OCI-LY3 (cell line): ENCODE data around the gene CTSD.

ENCODE experiments used
- H2AFZ ChIP-seq: fragments of 200-600, 300-600 bp; shearing (Covaris generic); 2 replicates; pipeline ENCODE4 v1.6.0; 2014; ENCODE audit warnings: antibody characterized with exemption, low read depth, low read length
- H3K27ac ChIP-seq: fragments of 200-600, 300-600 bp; sonication (generic); 2 replicates; pipeline ENCODE4 v1.5.1; 2014; ENCODE audit warnings: mild to moderate bottlenecking, low read length, moderate library complexity, mixed read lengths
- H3K27me3 ChIP-seq: fragments of 200-600, 300-600 bp; sonication (generic); 2 replicates; pipeline ENCODE4 v1.6.1; 2014; ENCODE audit warnings: low read depth, low read length, mixed read lengths
- H3K36me3 ChIP-seq: fragments of 200-600, 300-600 bp; sonication (generic); replicated peaks from 2 replicates; pipeline ENCODE3; 2014; ENCODE audit warnings: low read depth, low read length, mixed read lengths
- H3K4me1 ChIP-seq: fragments of 300-600, 200-600 bp; sonication (generic); 2 replicates; pipeline ENCODE4 v1.6.1; 2014; ENCODE audit warnings: low read length, mixed read lengths
- H3K4me2 ChIP-seq: fragments of 200-600, 300-600 bp; sonication (generic); 2 replicates; pipeline ENCODE4 v1.6.1; 2014; ENCODE audit warnings: low read length, mixed read lengths
- H3K4me3 ChIP-seq: fragments of 300-600, 200-600 bp; sonication (generic); 2 replicates; pipeline ENCODE4 v1.5.1; 2014; ENCODE audit warnings: antibody characterized with exemption, mild to moderate bottlenecking, low read length, moderate library complexity
- H3K79me2 ChIP-seq: fragments of 300-600, 200-600 bp; shearing (Covaris generic); 2 replicates; pipeline ENCODE4 v1.6.1; 2014; ENCODE audit warnings: mild to moderate bottlenecking, low read length, mixed read lengths
- H3K9ac ChIP-seq: fragments of 300-600, 200-600 bp; shearing (Covaris generic); 2 replicates; pipeline ENCODE4 v1.6.0; 2014; ENCODE audit warnings: mild to moderate bottlenecking, low read length, moderate library complexity
- H3K9me3 ChIP-seq: fragments of 200-600, 300-600 bp; shearing (Covaris generic); 2 replicates; pipeline ENCODE4 v1.6.1; 2014; ENCODE audit warnings: low read length, mixed read lengths; ENCODE audit not compliant: insufficient read depth
- H4K20me1 ChIP-seq: fragments of 200-600, 300-600 bp; sonication (generic); 2 replicates; pipeline ENCODE4 v1.6.1; 2016; ENCODE audit warnings: low read length, mixed read lengths; ENCODE audit not compliant: insufficient read depth
- CTCF ChIP-seq: fragments of 200-600, 300-600 bp; sonication (generic); IDR thresholded peaks from 2 replicates; pipeline ENCODE4 v1.5.1; 2014; ENCODE audit warnings: antibody characterized with exemption, low read length, low read depth
- EZH2phosphoT487 ChIP-seq: fragments of 200-600 bp; shearing (Covaris generic); IDR thresholded peaks from 2 replicates; pipeline ENCODE4 v1.6.1; 2018; ENCODE audit warnings: antibody characterized with exemption, mixed run types, low read depth

CTSD gene

GRCh38 chr11:1755692-1756561 is 7.8 kb downstream of the CTSD start:
- H3K27ac ChIP-seq: no peak overlapping the region
- H3K79me2 ChIP-seq: no peaks in the 10 kb centered on the region
- no peak for TF ChIP-seq EZH2phosphoT487
- no peak for TF ChIP-seq CTCF
- no peak overlapping the region for H3K4me2 ChIP-seq
- H3K4me3 ChIP-seq: no peak overlapping the region
- no peaks in the 10 kb centered on the region for H4K20me1 ChIP-seq
- H2AFZ ChIP-seq: no peak overlapping the region
- no peak overlapping the region for H3K9ac ChIP-seq
- H3K36me3 ChIP-seq: no peaks in the 10 kb centered on the region
- H3K27me3 ChIP-seq: no peaks in the 10 kb centered on the region
- H3K9me3 ChIP-seq: no peaks in the 10 kb centered on the region
- H3K4me1 ChIP-seq: no peaks in the 10 kb centered on the region

- Histone ChIP-seq H3K9me3 (no peaks in the 10 kb centered on the region), H3K9ac (no peak overlapping the region), H3K4me3 (no peak overlapping the region), H2AFZ (no peak overlapping the region), H4K20me1 (no peaks in the 10 kb centered on the region), H3K4me1 (no peaks in the 10 kb centered on the region), H3K4me2 (no peak overlapping the region), H3K79me2 (no peaks in the 10 kb centered on the region), H3K27ac (no peak overlapping the region), H3K27me3 (no peaks in the 10 kb centered on the region), H3K36me3 (no peaks in the 10 kb centered on the region)
- TF ChIP-seq CTCF (no peak), EZH2phosphoT487 (no peak)
These were observed 8.4 kb downstream of the CTSD start for GRCh38 chr11:1755344-1755691.

DNA sequence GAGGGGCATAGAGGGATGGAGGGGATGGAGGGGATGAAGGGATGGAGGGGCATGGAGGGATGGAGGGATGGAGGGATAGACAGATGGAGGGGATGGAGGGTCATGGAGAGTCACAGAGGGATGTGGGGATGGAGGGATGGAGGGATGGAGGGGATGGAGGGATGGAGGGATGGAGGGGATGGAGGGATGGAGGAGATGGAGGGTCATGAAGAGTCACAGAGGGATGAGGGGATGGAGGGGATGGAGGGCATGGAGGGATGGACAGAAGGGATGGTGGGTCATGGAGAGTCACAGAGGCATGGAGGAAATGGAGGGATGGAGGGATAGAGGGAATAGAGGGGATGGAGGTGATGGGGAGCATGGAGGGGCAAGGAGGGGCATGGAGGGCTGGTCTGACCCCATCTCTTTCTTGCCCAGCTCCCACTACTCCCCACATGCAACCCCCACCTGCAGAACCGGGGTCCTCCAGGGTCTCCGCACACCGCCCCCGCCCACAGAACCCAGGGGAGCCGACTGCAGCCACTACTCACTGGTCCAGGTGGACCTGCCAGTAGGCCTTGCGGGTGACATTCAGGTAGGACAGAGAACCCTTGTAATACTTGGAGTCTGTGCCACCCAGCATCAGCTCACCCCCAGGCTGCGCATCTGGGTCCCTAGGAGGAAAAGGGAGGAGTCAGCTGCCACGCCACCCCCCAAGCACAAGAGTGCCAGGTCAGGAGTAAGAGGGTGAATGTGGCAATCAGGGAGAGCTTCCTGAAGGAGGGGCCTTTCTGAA is 9.2 kb downstream of the CTSD start:
- no peaks in the 10 kb centered on the region for H3K4me1 ChIP-seq
- no peak overlapping the region for H3K9ac ChIP-seq
- no peak overlapping the region for H3K4me3 ChIP-seq
- no peaks in the 10 kb centered on the region for H3K27me3 ChIP-seq
- no peaks in the 10 kb centered on the region for H3K9me3 ChIP-seq
- no peaks in the 10 kb centered on the region for H3K36me3 ChIP-seq
- no peaks in the 10 kb centered on the region for H4K20me1 ChIP-seq
- no peak overlapping the region for H2AFZ ChIP-seq
- no peak overlapping the region for H3K4me2 ChIP-seq
- H3K27ac ChIP-seq: no peak overlapping the region
- no peak for TF ChIP-seq CTCF
- no peak for TF ChIP-seq EZH2phosphoT487
- H3K79me2 ChIP-seq: no peaks in the 10 kb centered on the region

DNA sequence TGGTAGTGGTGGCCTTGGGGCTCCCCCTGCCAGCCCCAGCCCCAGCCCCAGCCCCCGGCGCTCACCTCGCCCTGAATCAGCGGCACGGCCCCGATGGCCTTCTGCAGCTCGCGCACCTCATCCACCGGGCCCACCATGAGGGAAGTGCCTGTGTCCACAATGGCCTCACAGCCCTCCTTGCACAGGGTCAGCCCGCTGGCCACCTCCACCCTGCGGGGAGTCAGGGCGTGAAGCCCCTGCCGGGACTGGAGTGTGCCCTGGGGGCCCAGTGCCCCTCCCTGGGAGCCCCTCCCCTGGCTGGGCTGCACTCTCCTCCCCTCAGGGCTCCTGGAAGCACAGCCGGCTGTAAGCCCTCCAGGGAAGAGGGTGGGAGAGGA is 9.8 kb downstream of the CTSD start:
- H2AFZ ChIP-seq: no peak overlapping the region
- H3K4me1 ChIP-seq: no peaks in the 10 kb centered on the region
- H3K27ac ChIP-seq: no peak overlapping the region
- no peak overlapping the region for H3K4me3 ChIP-seq
- H3K79me2 ChIP-seq: no peaks in the 10 kb centered on the region
- no peaks in the 10 kb centered on the region for H4K20me1 ChIP-seq
- no peaks in the 10 kb centered on the region for H3K36me3 ChIP-seq
- H3K9ac ChIP-seq: no peak overlapping the region
- H3K4me2 ChIP-seq: no peak overlapping the region
- no peaks in the 10 kb centered on the region for H3K9me3 ChIP-seq
- no peaks in the 10 kb centered on the region for H3K27me3 ChIP-seq
- TF ChIP-seq EZH2phosphoT487 (no peak), CTCF (no peak)
